Measurements from ENCODE around the gene ISOC2.

DNA sequence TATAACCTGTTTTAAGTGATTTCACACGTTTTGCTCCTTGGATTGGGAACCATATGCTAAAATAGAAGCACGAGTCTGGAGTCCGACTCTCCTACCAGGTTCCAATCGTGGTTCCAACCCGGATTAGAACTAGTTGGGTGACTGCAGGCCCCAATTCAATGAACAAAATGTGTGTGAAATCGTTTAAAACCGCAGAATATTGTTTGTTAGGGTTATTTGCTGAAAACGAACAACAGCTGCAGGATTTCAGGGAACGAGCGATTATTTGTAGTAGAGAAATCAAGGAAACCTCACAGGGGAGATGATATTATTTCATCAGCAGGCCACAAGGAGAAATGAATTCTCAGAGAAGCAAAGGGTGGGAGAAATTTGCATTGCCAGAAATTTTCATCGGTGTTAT lies 43.5 kb upstream of the ISOC2 start:
- TF ChIP-seq CTCF (IDR thresholded peaks at IDR 0.05) (no peak), POLR2AphosphoS5 (IDR thresholded peaks at IDR 0.05) (no peak), POLR2A (IDR thresholded peaks at IDR 0.05) (no peak)

All from transverse colon (tissue), 4 donors.